T-helper 17 cell (primary cell): ENCODE measurements around the gene SSX2IP. TPM values are rescaled to one million over a fixed set of nuclear protein-coding genes. Genes with fewer than 3 reads are reported as not detected.
A peak's percentile ranks its signal among the peaks of the same experiment; 100 is the strongest.
"Not testable (repeated sequence)": the region's sequence is repeated elsewhere in the genome, so short reads cannot be mapped to it uniquely, and the experiment has no call there.

Experiments used
- ATAC-seq: fragments of 150-1000 bp; cut with Tn5 transposase; 2 replicates; pipeline ENCODE4 v1.10.0; 2021; ENCODE audit warnings: mild to moderate bottlenecking, moderate library complexity
- DNase-seq, 3 donors: peaks; one replicate each; pipeline versions ENCODE4 v3.0.0 to v3.0.0-alpha.2; 2020 to 2021
- H3K9me3 ChIP-seq: one replicate; pipeline ENCODE4 v1.7.0; 2013; ENCODE audit warnings: low read length, mild to moderate bottlenecking; ENCODE audit not compliant: control insufficient read depth, poor library complexity, severe bottlenecking
- H3K27ac Mint-ChIP-seq: one replicate; pipeline ENCODE4 v1.8.0; 2022; ENCODE audit warnings: mild to moderate bottlenecking, moderate library complexity, mixed read lengths
- H3K27me3 Mint-ChIP-seq: one replicate; pipeline ENCODE4 v1.8.0; 2022; ENCODE audit warnings: mixed read lengths
- H3K36me3 Mint-ChIP-seq: one replicate; pipeline ENCODE4 v1.8.0; 2022; ENCODE audit warnings: low read depth, mixed read lengths
- H3K4me1 Mint-ChIP-seq: one replicate; pipeline ENCODE4 v1.8.0; 2022; ENCODE audit warnings: mild to moderate bottlenecking, mixed read lengths
- H3K4me3 Mint-ChIP-seq: one replicate; pipeline ENCODE4 v1.8.0; 2022; ENCODE audit warnings: mild to moderate bottlenecking, moderate library complexity, mixed read lengths
- total RNA-seq, 4 donors: library from RNA in 2 of 4; stranded (reverse) in 2 of 4; gene quantifications; one replicate each; pipeline ENCODE4 v1.2.3 and lab custom pipeline; 2022 to 2026

Gene SSX2IP
- total RNA-seq, 2 donors from 2014 or later = 6.6 to 17.2 TPM

DNA sequence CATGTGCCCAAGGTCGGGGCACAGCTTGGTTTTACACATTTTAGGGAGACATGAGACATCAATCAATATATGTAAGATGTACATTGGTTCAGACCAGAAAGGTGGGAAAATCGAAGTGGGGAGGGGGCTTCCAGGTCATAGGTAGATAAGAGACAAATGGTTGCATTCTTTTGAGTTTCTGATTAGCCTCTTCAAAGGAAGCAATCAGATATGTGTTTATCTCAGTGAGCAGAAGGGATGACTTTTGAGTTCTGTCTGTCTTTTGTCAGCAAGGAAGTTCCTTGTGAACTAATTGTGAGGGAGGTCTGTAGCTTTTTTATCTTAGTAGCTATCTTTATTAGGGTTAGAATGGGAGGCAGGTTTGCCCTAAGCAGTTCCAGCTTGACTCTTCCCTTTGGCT lies 31.6 kb upstream of the SSX2IP start:
- H3K4me3 Mint-ChIP-seq, H3K27ac Mint-ChIP-seq, H3K27me3 Mint-ChIP-seq, H3K9me3 ChIP-seq, ATAC-seq, H3K36me3 Mint-ChIP-seq, DNase-seq: not testable (repeated sequence)
- peaks cover 12% of the 10 kb centered on the region for H3K4me1 Mint-ChIP-seq

DNA sequence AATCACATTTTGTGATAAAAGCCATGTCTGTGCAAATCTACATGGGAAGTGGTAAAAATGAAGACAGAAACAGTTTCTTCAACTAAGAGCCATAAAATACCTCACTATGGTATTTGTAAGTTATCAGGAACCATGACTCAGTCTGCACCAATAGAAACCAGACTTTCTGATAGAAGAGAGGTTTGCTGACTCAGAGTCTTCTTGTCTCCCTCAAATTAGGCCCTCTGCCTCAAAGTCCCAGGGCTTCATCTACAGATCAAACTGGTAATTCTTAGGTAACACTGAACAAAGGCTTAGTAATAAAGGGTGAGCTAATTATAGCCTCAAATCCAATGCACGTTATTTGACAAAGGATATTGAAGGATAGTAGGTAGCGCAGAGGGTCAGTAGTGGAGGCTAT lies 30.9 kb upstream of the SSX2IP start:
- Mint-ChIP-seq H3K4me3 (no peak overlapping the region), H3K27ac (no peak overlapping the region), H3K4me1 (peaks cover 12% of the 10 kb centered on the region), H3K27me3 (peaks cover 1% of the 10 kb centered on the region), H3K36me3 (no peaks in the 10 kb centered on the region)
- no peaks in the 10 kb centered on the region for H3K9me3 ChIP-seq
- no peak for DNase-seq
- no peak for ATAC-seq

- no peaks in the 10 kb centered on the region for H3K9me3 ChIP-seq
- no peak overlapping the region for H3K4me3 Mint-ChIP-seq
- H3K4me1 Mint-ChIP-seq = peaks cover 14% of the 10 kb centered on the region
- H3K27me3 Mint-ChIP-seq = peaks cover 5% of the 10 kb centered on the region
- ATAC-seq (peak; percentile 49), DNase-seq (no peak)
- H3K27ac Mint-ChIP-seq = no peak overlapping the region
- no peaks in the 10 kb centered on the region for H3K36me3 Mint-ChIP-seq
Measured at GRCh38 chr1:84720221-84720780, 30.0 kb upstream of the SSX2IP start.

GRCh38 chr1:84719543-84720217 lies 29.4 kb upstream of the SSX2IP start:
- no peaks in the 10 kb centered on the region for H3K36me3 Mint-ChIP-seq
- H3K27ac Mint-ChIP-seq = no peak overlapping the region

DNA sequence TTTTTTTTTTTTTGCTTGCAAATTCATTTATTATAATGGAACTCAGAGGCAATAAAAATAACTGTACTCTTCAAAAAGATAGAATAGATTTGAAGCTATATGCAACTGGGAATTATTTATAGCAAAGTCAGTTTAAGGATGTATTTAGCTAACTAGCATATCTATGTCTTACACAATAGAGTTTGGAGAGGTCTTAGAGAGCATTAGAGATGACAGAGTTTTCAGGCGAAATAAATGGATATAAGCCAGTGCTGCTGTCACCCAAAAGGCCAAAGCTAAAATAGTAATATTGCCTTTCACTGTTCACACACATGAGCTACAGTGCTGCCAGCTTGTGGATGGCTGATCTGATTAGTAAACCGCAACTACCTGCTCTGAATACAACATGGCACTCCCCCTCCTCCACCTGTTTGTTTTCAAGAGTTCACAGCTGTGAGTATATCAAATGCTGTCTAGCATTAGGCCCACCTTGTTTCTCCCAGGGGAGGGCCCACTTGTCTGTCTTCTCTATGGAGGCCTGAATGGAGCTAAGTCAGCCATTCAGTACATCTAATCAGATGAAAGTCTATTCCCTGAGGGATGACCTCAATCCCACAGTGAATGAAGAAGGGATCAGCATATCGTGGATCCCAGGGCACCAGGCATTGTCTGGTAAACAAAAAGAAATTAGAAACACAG lies 25.2 kb upstream of the SSX2IP start:
- peak; percentile 98 for ATAC-seq
- peaks cover 12% of the 10 kb centered on the region for H3K4me1 Mint-ChIP-seq

More at GRCh38 chr1:84719543-84720217, 29.4 kb upstream of the SSX2IP start:
- DNase-seq (no peak), ATAC-seq (no peak)
- Mint-ChIP-seq H3K4me1 (peaks cover 14% of the 10 kb centered on the region), H3K4me3 (no peak overlapping the region), H3K27me3 (peaks cover 5% of the 10 kb centered on the region)
- H3K9me3 ChIP-seq = no peaks in the 10 kb centered on the region

GRCh38 chr1:84712276-84712874 lies 22.1 kb upstream of the SSX2IP start:
- Mint-ChIP-seq H3K4me1 (peaks cover 8% of the 10 kb centered on the region), H3K27me3 (peaks cover 16% of the 10 kb centered on the region), H3K36me3 (peaks cover 5% of the 10 kb centered on the region), H3K27ac (no peak overlapping the region), H3K4me3 (no peak overlapping the region)
- ATAC-seq (no peak), DNase-seq (no peak)
- H3K9me3 ChIP-seq = no peaks in the 10 kb centered on the region

More for the DNA sequence above, 25.2 kb upstream of the SSX2IP start:
- H3K9me3 ChIP-seq = no peaks in the 10 kb centered on the region
- H3K36me3 Mint-ChIP-seq = peaks cover 5% of the 10 kb centered on the region
- H3K27ac Mint-ChIP-seq = peak overlapping the region; percentile 79
- peaks cover 10% of the 10 kb centered on the region for H3K27me3 Mint-ChIP-seq
- H3K4me3 Mint-ChIP-seq = no peak overlapping the region
- DNase-seq = no peak

DNA sequence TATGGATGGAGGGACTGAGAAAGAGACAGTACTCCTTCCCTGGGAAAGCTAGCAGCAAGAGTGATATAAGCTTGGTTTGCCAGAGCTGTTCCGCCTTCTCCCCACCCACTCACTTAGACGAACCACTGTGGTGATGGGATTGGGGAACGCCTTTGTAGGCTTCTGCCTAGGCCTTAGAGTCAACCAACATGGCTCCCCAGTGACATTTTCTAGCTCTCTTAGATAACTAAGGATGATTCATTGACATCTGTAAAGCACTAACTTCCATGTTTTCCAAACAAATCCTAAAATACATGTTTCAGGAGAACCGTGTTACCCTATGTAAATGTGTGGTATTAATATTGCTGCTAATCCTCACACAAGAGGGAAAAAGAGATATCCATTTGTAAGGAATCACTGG lies 21.6 kb upstream of the SSX2IP start:
- ATAC-seq (no peak), DNase-seq (no peak)
- H3K9me3 ChIP-seq = no peaks in the 10 kb centered on the region
- Mint-ChIP-seq H3K4me3 (no peak overlapping the region), H3K27ac (no peak overlapping the region), H3K4me1 (peaks cover 8% of the 10 kb centered on the region), H3K27me3 (peaks cover 16% of the 10 kb centered on the region), H3K36me3 (peaks cover 5% of the 10 kb centered on the region)

GRCh38 chr1:84711121-84711520 lies 20.9 kb upstream of the SSX2IP start:
- H3K27ac Mint-ChIP-seq = no peak overlapping the region
- H3K4me1 Mint-ChIP-seq = peaks cover 8% of the 10 kb centered on the region
- H3K27me3 Mint-ChIP-seq = peaks cover 14% of the 10 kb centered on the region
- ATAC-seq (no peak), DNase-seq (no peak)
- no peak overlapping the region for H3K4me3 Mint-ChIP-seq
- peaks cover 5% of the 10 kb centered on the region for H3K36me3 Mint-ChIP-seq
- no peaks in the 10 kb centered on the region for H3K9me3 ChIP-seq

DNA sequence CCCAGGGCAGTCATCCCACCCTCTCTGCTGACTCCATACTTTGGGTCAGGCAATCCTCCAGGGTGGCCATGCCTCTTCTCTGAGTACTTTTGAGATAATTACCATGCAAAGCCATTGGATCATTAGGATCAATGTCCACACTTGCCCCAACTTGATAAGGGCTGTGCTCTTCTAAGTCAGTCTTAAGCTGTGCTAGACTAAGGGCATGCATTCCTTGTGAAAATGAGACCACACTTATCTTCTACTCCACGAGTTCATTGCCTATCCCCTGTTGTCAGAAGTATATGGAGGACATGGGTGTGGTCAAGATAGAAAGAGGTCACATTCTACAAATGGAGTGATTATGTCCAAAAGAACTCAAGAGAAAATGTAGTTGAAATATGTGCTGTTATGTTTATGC lies 18.9 kb upstream of the SSX2IP start:
- peaks cover 3% of the 10 kb centered on the region for H3K4me1 Mint-ChIP-seq
- peaks cover 4% of the 10 kb centered on the region for H3K36me3 Mint-ChIP-seq
- no peak overlapping the region for H3K4me3 Mint-ChIP-seq
- peaks cover 10% of the 10 kb centered on the region for H3K27me3 Mint-ChIP-seq
- no peaks in the 10 kb centered on the region for H3K9me3 ChIP-seq
- DNase-seq = no peak
- H3K27ac Mint-ChIP-seq = no peak overlapping the region
- no peak for ATAC-seq

- peaks cover 2% of the 10 kb centered on the region for H3K4me1 Mint-ChIP-seq
- peaks cover 13% of the 10 kb centered on the region for H3K27me3 Mint-ChIP-seq
Measured at GRCh38 chr1:84708031-84708430, 17.8 kb upstream of the SSX2IP start.

GRCh38 chr1:84705513-84705912 lies 15.3 kb upstream of the SSX2IP start:
- DNase-seq (no peak), ATAC-seq (no peak)
- Mint-ChIP-seq H3K4me3 (no peak overlapping the region), H3K36me3 (no peaks in the 10 kb centered on the region), H3K27ac (no peak overlapping the region), H3K27me3 (peaks cover 17% of the 10 kb centered on the region), H3K4me1 (no peaks in the 10 kb centered on the region)
- no peaks in the 10 kb centered on the region for H3K9me3 ChIP-seq

More at GRCh38 chr1:84708031-84708430, 17.8 kb upstream of the SSX2IP start:
- no peak overlapping the region for H3K4me3 Mint-ChIP-seq
- ATAC-seq = no peak
- DNase-seq = no peak
- H3K27ac Mint-ChIP-seq = no peak overlapping the region
- H3K9me3 ChIP-seq = no peaks in the 10 kb centered on the region
- H3K36me3 Mint-ChIP-seq = peaks cover 3% of the 10 kb centered on the region

DNA sequence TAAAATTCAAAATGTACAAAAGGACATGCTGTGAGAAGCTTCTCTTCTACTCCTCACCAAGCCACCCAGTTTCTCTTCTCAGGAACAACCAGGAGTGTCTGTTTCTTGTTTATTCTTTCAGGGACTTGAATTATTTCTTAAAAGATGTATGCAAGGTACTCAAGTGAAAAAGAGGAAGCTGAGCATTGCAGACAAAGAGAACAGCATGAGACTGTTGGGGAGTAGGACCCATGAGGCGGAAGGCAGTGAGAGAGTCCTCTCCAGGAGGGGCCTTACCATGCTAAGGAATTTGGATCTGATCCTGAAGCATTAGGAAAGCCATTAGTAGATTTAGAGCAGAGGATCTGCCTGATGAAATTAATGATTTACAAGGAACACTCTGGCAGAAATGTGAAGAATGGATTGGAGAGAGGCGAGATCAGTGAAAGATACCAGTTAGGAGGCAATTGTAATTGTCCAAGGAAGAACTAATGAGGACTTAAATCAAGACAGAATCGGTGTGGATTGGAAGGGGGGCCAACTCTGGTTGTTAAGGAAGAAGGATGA lies 14.7 kb upstream of the SSX2IP start:
- peaks cover 13% of the 10 kb centered on the region for H3K27me3 Mint-ChIP-seq
- ATAC-seq (no peak), DNase-seq (no peak)
- H3K36me3 Mint-ChIP-seq = no peaks in the 10 kb centered on the region
- no peak overlapping the region for H3K4me3 Mint-ChIP-seq
- no peaks in the 10 kb centered on the region for H3K9me3 ChIP-seq
- H3K27ac Mint-ChIP-seq = no peak overlapping the region
- H3K4me1 Mint-ChIP-seq = peaks cover 2% of the 10 kb centered on the region

DNA sequence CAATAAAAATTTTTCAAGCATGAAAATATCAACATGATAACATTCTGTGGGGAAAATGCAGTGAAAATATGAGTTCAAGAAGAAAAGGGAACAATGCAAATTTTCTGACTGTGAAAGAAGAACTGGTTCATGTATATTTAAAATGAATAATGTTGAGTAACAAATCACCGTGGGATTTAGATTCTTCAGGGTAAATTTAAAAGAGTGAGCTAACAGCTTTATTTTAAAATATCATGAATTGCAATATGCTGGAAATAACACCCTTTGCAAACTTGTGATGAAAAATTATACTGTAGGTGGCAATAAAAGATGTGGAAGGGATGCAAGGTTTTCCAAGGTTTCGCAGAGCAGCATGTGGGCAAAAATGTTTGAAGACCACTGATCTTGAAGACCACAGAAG lies 13.2 kb upstream of the SSX2IP start:
- Mint-ChIP-seq H3K4me3 (no peak overlapping the region), H3K27ac (no peak overlapping the region), H3K27me3 (peaks cover 12% of the 10 kb centered on the region), H3K36me3 (no peaks in the 10 kb centered on the region), H3K4me1 (peaks cover 2% of the 10 kb centered on the region)
- DNase-seq (no peak), ATAC-seq (no peak)
- no peaks in the 10 kb centered on the region for H3K9me3 ChIP-seq
